A549 (cell line): ENCODE results near the gene PPP3CA.

ENCODE experiments used
- CHD4 ChIP-seq: fragments of 200-600 bp; sonication (generic); IDR thresholded peaks from 2 replicates; pipeline ENCODE4 v1.6.1; 2016; ENCODE audit warnings: antibody characterized with exemption, mild to moderate bottlenecking, borderline replicate concordance
- CTCF ChIP-seq: fragments of >200 bp; sonication (Bioruptor Twin); formaldehyde crosslinking; IDR thresholded peaks from 3 replicates; pipeline ENCODE4 v1.5.1; 2016
- MAFK ChIP-seq: fragments of 450-650 bp; IDR thresholded peaks from 2 replicates; pipeline ENCODE4 v1.6.1; 2014; ENCODE audit not compliant: partially characterized antibody
- POLR2A ChIP-seq: IDR thresholded peaks from 2 replicates; pipeline ENCODE4 v1.6.1; 2012; ENCODE audit warnings: mild to moderate bottlenecking, low read length
- REST ChIP-seq: fragments of 200-600 bp; sonication (generic); IDR thresholded peaks from 2 replicates; pipeline ENCODE4 v1.6.1; 2016; ENCODE audit warnings: antibody characterized with exemption, mild to moderate bottlenecking, moderate library complexity

GRCh38 chr4:101201421-101201820 lies 145.9 kb downstream of the PPP3CA start:
- no peak for TF ChIP-seq CHD4
- no peak for TF ChIP-seq CTCF
- TF ChIP-seq POLR2A, result no peak
- TF ChIP-seq REST, result no peak
- TF ChIP-seq MAFK, result peak; percentile 23
